Mucosa of stomach (tissue), 1 donor: ENCODE measurements around the gene ZNF493.

Experiments used
- H3K27me3 ChIP-seq: one replicate; pipeline ENCODE4 v1.7.0; 2013; ENCODE audit warnings: mild to moderate bottlenecking, low read length; ENCODE audit not compliant: control insufficient read depth, insufficient read depth
- H3K36me3 ChIP-seq: one replicate; pipeline ENCODE4 v1.7.0; 2013; ENCODE audit warnings: low read length; ENCODE audit not compliant: control insufficient read depth, insufficient read depth
- H3K4me1 ChIP-seq: one replicate; pipeline ENCODE4 v1.7.0; 2013; ENCODE audit warnings: mild to moderate bottlenecking, low read length; ENCODE audit not compliant: control insufficient read depth, insufficient read depth
- H3K4me3 ChIP-seq: one replicate; pipeline ENCODE4 v1.7.0; 2013; ENCODE audit warnings: low read length
- H3K9ac ChIP-seq: one replicate; pipeline ENCODE4 v1.7.0; 2013; ENCODE audit warnings: mild to moderate bottlenecking, low read length, moderate library complexity
- H3K9me3 ChIP-seq: one replicate; pipeline ENCODE4 v1.7.0; 2013; ENCODE audit warnings: mild to moderate bottlenecking, low read length, moderate library complexity; ENCODE audit not compliant: control insufficient read depth
- donor health status: Pancreatic carcinoma.

ZNF493 gene

GRCh38 chr19:21396893-21397572 is at the start of gene ZNF493:
ZNF493 (plus strand) TSS chr19:21397133; CDS start chr19:21397238, 105 bp downstream.
- no peaks in the 10 kb centered on the region for H3K9me3 ChIP-seq
- H3K27me3 ChIP-seq, result no peaks in the 10 kb centered on the region
- no peaks in the 10 kb centered on the region for H3K4me1 ChIP-seq
- peak within 1 kb of the TSS; percentile 98 for H3K4me3 ChIP-seq
- no peaks in the 10 kb centered on the region for H3K36me3 ChIP-seq
- peak within 1 kb of the TSS; percentile 94 for H3K9ac ChIP-seq

DNA sequence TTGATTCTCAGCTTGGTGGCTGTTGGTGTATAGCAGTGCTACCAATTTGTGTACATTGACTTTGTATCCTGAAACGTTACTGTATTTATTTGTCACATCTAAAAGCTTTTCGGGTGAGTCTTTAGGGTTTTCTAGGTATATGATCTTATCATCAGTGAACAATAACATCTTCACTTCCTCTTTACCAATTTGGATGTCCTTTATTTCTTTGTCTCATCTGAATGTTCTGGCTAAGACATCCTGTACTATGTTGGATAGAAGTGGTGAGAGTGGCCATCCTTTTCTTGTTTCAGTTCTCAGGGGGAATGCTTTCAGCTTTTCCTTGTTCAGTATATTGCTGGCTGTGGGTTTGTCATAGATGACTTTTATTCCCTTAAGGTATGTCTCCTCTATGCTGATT is 44.1 kb upstream of the ZNF493 start:
- no peaks in the 10 kb centered on the region for H3K36me3 ChIP-seq
- H3K4me3 ChIP-seq, result no peak overlapping the region
- H3K27me3 ChIP-seq, result no peaks in the 10 kb centered on the region
- H3K9me3 ChIP-seq, result no peaks in the 10 kb centered on the region
- no peak overlapping the region for H3K9ac ChIP-seq
- no peaks in the 10 kb centered on the region for H3K4me1 ChIP-seq

DNA sequence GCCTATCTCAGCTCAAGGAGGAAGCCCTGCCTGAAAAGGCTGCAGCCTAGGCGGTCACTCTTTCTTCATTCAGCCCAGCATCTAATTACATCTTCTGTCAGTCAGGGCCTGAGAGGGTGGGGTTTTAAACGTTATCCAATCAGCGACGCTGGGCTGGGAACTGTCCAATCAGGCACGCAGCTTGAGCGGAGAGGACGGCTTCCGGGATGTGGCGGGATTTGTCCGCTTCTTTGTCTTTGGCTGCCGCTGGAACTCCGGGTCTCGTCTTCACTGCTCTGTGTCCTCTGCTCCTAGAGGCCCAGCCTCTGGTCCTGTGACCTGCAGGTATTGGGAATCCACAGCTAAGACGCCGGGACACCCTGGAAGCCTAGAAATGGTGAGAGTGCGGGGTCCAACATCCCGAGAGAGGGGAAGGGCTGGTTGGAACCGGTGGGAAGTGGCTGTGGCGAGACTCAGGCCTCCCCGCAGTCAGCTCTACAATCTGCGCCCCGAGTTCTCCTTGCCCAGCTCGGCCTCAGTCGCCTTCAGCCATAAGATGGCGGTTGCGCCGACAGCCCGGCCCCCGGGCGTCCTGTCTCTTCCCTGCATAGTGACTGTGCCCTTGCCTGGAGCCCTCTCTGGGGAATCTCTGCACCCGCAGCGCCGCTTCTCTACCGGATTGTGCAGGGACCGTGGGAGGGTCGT is 38.0 kb upstream of the ZNF493 start, which contains the start of gene ZNF738:
ZNF738 (plus strand) TSS at position 233 of the 684 bp plus-strand sequence; CDS start at position 374, 141 bp downstream.
- H3K36me3 ChIP-seq, result no peaks in the 10 kb centered on the region
- peak within 1 kb of the TSS; percentile 85 for H3K9ac ChIP-seq
- no peaks in the 10 kb centered on the region for H3K4me1 ChIP-seq
- H3K4me3 ChIP-seq, result peak within 1 kb of the TSS; percentile 76
- H3K27me3 ChIP-seq, result no peaks in the 10 kb centered on the region
- H3K9me3 ChIP-seq, result no peaks in the 10 kb centered on the region

GRCh38 chr19:21362291-21362690 is 34.6 kb upstream of the ZNF493 start:
- Histone ChIP-seq H3K4me3 (no peak overlapping the region), H3K4me1 (no peaks in the 10 kb centered on the region), H3K9me3 (no peaks in the 10 kb centered on the region), H3K9ac (no peak overlapping the region), H3K27me3 (no peaks in the 10 kb centered on the region), H3K36me3 (no peaks in the 10 kb centered on the region)

- H3K9ac ChIP-seq, result no peak overlapping the region
- H3K9me3 ChIP-seq, result peaks cover 7% of the 10 kb centered on the region
- H3K36me3 ChIP-seq, result no peaks in the 10 kb centered on the region
- no peak overlapping the region for H3K4me3 ChIP-seq
- no peaks in the 10 kb centered on the region for H3K4me1 ChIP-seq
- no peaks in the 10 kb centered on the region for H3K27me3 ChIP-seq
Observed at GRCh38 chr19:21383980-21384582, 12.9 kb upstream of the ZNF493 start.

DNA sequence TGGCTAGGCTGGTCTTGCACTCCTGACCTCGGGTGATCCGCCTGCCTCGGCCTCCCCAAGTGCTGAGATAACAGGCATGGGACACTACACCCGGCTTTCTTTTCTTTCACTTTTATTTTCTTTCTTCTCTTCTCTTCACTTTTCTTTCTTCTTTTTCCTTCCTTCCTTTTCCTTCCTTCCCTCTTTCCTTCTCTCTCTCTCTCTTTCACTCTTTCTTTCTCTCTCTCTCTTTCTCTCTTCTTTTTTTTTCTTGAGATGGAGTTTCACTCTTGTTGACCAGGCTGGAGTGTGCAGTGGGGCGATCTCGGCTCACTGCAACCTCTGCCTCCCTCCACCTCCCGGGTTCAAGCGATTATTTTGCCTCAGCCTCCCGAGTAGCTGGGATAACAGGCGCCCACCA is 812 bp upstream of the ZNF493 start:
- no peaks in the 10 kb centered on the region for H3K36me3 ChIP-seq
- no peaks in the 10 kb centered on the region for H3K27me3 ChIP-seq
- H3K9me3 ChIP-seq, result no peaks in the 10 kb centered on the region
- no peaks in the 10 kb centered on the region for H3K4me1 ChIP-seq
- no peak overlapping the region for H3K9ac ChIP-seq
- no peak overlapping the region for H3K4me3 ChIP-seq

GRCh38 chr19:21398851-21399250 is 1.9 kb downstream of the ZNF493 start:
- H3K9me3 ChIP-seq, result no peaks in the 10 kb centered on the region

DNA sequence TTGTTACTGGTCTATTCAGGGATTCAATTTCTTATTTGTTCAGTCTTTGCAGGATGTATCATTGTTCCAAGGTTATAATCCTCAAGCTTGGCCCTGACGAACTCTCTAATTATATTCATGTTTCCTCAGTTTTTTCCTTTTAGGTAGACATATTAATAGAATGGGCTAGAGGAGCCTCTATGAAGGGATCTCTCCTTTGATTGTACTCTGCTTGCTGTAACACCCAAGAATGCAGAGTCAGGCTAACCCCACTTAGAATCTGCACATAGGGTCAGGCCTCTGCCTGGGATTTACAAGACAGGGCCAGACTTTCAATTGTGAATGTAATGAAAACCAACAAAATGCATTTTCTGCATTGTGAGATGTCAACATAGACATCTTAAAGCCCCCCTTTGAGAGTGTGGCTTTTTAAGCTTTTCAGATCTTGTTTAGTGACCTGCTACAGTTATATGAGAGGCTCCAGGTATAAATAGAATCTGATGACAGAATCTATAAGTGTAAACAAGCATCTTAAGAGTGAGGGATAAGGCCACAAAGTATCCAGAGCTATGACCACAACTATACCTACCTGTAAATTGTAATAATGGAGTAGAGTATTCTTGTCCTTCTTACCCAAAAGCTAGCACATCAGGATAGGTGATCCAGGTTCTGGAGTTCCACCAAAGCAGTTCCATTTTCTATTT is 5.5 kb downstream of the ZNF493 start:
- Histone ChIP-seq H3K9ac (no peak overlapping the region), H3K9me3 (no peaks in the 10 kb centered on the region), H3K4me1 (no peaks in the 10 kb centered on the region), H3K4me3 (no peak overlapping the region), H3K27me3 (no peaks in the 10 kb centered on the region), H3K36me3 (no peaks in the 10 kb centered on the region)

More at GRCh38 chr19:21398851-21399250, 1.9 kb downstream of the ZNF493 start:
- Histone ChIP-seq H3K27me3 (no peaks in the 10 kb centered on the region), H3K4me1 (no peaks in the 10 kb centered on the region), H3K36me3 (no peaks in the 10 kb centered on the region), H3K4me3 (no peak overlapping the region), H3K9ac (no peak overlapping the region)

GRCh38 chr19:21410166-21410565 is 13.2 kb downstream of the ZNF493 start:
- no peaks in the 10 kb centered on the region for H3K27me3 ChIP-seq

GRCh38 chr19:21422244-21422643 is 25.3 kb downstream of the ZNF493 start:
- Histone ChIP-seq H3K27me3 (no peaks in the 10 kb centered on the region), H3K36me3 (no peaks in the 10 kb centered on the region), H3K4me3 (no peak overlapping the region), H3K4me1 (no peaks in the 10 kb centered on the region), H3K9me3 (peaks cover 14% of the 10 kb centered on the region), H3K9ac (no peak overlapping the region)

More at GRCh38 chr19:21410166-21410565, 13.2 kb downstream of the ZNF493 start:
- no peak overlapping the region for H3K9ac ChIP-seq
- peaks cover 5% of the 10 kb centered on the region for H3K9me3 ChIP-seq
- no peaks in the 10 kb centered on the region for H3K4me1 ChIP-seq
- H3K4me3 ChIP-seq, result no peak overlapping the region
- no peaks in the 10 kb centered on the region for H3K36me3 ChIP-seq

GRCh38 chr19:21423057-21424041 is 26.4 kb downstream of the ZNF493 start:
- Histone ChIP-seq H3K4me3 (no peak overlapping the region), H3K36me3 (no peaks in the 10 kb centered on the region), H3K27me3 (no peaks in the 10 kb centered on the region), H3K9me3 (peaks cover 14% of the 10 kb centered on the region), H3K4me1 (no peaks in the 10 kb centered on the region), H3K9ac (no peak overlapping the region)
